ENCODE measurements around the gene UBR2.
A peak's percentile ranks its signal among the peaks of the same experiment; 100 is the strongest.
"Not testable (repeated sequence)": the region's sequence is repeated elsewhere in the genome, so short reads cannot be mapped to it uniquely, and the experiment has no call there.

Gene UBR2

GRCh38 chr6:42555477-42556457 is 8.1 kb upstream of the UBR2 start:
- peak; percentile 65 for DNase-seq

GRCh38 chr6:42556462-42556861 is 7.4 kb upstream of the UBR2 start:
- DNase-seq: no peak

- not testable (repeated sequence) for DNase-seq
These were observed 4.6 kb upstream of the UBR2 start for GRCh38 chr6:42559276-42559675.

DNA sequence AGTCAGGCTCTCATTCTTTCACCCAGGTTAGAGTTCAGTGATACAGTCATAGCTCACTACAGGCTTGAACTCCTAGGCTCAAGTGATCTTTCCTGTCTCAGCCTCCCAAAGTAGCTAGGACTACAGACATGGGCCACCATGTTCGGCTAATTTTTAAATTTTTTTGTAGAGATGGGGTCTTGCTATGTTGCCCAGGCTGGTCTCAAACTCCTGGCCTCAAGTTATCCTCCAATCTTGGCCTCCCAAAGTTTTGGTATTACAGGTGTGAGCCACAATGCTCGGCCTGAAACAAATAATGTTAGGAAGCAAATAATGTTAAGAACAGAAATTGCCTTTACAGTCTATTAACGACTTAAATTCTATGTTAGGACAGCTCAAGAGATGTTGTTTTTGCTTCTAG is 1.8 kb upstream of the UBR2 start:
- DNase-seq: no peak

- DNase-seq: no peak
These were observed 932 bp upstream of the UBR2 start for GRCh38 chr6:42562788-42563405.

DNA sequence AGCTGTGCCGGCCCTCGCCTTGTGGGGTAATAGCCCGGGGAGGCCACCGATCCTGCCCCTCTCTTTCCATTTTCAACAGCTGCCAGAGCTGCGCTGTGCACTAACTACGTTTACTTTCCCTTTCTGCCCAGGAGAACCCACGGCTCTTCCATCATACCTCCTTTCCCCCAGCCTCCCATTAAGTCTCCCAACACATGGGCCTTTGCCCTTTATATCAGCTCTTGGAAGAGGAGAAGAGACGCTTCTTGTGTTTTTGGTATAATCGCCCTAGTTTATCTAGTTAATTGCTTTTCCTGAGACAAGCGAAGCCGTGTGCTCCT is 637 bp downstream of the UBR2 start:
- DNase-seq: no peak

GRCh38 chr6:42565823-42566613 is 2.2 kb downstream of the UBR2 start:
- no peak for DNase-seq

DNA sequence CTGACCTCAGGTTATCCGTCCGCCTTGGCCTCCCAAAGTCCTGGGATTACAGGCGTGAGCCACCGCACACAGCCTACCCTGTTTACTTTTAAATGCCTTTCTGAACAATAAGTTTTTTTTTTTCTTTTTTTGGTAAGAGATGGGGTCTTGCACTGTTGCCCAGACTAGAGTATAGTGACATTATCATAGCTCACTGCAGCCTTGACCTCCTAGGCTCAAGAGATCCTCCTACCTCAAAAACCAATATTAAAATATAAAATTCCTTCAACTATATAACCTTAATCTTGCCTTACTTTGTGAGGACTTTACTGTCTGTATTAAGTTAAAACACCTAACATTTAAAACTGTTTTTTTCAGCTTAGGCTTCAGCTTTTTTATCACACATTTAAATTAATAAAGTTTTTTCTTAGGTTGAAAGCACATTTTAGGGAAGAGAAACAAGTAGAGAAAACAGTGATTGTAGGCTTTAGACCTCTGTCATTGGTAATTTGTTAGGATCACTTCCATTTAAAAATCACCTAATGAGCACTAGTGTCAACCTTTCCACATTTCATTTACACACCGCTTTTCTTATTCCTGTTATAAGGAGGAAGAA is 2.9 kb downstream of the UBR2 start:
- DNase-seq: no peak

GRCh38 chr6:42567237-42567636 is 3.4 kb downstream of the UBR2 start:
- DNase-seq: not testable (repeated sequence)

DNA sequence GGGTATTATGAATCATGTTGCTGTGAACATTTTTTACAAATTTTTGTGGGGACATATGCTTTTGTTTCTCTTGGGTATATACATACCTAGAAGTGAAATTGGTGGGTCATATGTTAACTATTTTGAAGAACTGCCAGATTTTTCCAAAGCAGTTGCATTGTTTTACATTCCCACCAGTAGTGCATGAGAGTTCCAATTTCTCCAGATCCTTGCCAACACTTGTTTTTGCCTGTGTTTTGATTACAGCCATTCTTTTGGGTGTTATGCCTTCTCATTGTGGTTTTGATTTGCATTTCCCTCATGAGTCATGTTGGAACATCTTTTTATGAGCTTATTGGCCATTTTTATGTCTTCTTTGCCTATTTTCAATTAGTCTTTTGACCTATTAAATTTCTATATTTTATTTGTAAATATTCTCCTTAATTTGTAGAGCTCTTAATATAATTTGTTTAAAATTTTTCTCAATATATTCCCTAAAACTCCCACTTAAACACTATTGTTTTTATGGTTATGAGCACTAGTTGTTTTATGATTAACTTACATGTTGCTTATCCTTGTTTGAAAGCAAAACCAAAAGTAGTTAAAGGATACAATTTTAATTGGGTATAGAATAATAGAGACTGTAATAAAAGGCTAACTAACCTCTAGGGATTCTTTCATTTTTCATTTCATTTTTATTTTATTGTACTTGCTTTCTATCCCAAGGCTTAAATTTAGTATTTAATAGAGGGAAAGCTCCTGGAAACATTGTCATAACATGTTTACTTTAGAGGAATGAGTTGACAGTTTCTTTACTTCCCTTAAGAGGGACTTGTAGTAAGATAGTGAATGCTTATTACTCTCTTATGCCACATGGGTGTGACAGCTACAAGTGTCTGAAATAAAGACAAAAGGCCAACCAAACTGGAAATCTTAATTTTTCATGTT is 5.5 kb downstream of the UBR2 start:
- DNase-seq: peak; percentile 20

GRCh38 chr6:42571611-42572342 is 7.9 kb downstream of the UBR2 start:
- DNase-seq: no peak

DNA sequence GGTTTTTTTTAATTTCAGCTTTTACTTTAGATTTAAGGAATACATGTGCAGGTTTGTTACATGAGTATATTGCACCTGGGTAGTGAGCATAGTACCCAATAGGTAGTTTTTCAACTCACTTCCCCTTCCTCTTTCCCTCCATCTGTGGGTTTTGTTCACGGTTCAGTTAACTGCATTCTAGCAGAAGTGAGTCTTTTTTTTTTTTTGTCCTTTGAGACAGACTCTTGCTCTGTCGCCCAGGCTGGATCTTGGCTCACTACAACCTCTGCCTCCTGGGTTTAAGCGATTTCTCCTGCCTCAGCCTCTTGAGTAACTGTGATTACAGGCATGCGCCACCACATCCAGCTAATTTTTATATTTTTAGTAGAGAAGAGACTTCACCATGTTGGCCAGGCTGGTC is 8.7 kb downstream of the UBR2 start:
- DNase-seq: peak; percentile 23

DNA sequence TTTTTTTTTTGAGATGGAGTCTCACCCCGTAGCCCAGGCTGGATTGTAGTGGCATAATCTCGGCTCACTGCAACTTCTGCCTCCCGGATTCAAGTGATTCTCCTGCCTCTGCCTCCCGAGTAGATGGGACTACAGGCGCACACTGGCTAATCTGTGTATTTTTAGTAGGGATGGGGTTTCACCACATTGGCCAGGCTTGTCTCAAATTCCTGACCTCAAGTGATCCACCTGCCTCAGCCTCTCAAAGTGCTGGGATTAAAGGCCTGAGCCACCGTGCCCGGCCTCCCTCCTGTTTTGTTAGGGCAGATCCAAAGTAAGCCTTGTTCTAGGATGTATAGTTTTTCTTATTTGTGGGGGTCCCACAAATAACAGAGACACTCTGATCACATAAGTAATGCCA is 12.7 kb downstream of the UBR2 start:
- DNase-seq: not testable (repeated sequence)

DNA sequence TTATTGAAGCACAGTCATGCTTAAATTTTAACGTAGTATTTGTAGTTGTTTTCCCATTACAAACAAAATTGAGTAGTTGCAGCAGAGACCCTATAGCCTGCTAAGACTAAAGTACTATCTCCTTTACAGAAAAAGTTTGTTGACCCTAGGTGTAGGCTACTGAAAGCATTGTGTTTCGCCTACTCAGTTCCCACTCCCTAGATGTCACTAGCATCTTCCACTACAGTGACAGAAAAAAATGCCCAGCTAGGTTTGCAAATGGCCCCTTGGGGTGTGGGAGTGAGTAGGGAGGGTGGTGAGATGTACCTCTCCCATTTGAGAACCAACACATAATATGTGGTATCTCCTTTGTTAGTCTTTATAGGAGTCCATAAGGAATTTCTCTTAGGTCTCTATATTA is 34.5 kb downstream of the UBR2 start:
- DNase-seq: no peak

- no peak for DNase-seq
These were observed 35.7 kb downstream of the UBR2 start for GRCh38 chr6:42599558-42599957.

GRCh38 chr6:42604150-42604549 is 40.3 kb downstream of the UBR2 start:
- DNase-seq: no peak

GRCh38 chr6:42604699-42605098 is 40.9 kb downstream of the UBR2 start:
- DNase-seq: not testable (repeated sequence)

DNA sequence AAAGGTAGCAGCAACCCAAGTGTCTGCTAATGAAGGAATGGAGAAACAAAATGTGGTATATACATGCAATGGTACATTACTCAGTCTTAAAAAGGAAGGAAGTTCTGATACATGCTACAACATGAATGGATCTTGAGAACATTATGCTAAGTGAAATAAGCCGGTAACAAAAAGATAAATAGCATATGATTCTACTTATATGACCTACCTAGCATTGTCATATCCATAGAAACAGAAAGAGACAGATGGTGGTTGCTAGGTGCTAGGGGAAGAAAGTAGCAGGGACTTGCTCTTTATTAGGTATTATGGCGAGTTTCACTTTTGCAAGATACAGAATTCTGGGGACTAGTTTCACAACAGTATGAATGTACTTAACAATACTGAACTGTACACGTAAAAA is 46.6 kb downstream of the UBR2 start:
- DNase-seq: no peak

- no peak for DNase-seq
These were observed 51.7 kb downstream of the UBR2 start for GRCh38 chr6:42615518-42615917.

- DNase-seq: no peak
These were observed 52.9 kb downstream of the UBR2 start for GRCh38 chr6:42616716-42617115.

DNA sequence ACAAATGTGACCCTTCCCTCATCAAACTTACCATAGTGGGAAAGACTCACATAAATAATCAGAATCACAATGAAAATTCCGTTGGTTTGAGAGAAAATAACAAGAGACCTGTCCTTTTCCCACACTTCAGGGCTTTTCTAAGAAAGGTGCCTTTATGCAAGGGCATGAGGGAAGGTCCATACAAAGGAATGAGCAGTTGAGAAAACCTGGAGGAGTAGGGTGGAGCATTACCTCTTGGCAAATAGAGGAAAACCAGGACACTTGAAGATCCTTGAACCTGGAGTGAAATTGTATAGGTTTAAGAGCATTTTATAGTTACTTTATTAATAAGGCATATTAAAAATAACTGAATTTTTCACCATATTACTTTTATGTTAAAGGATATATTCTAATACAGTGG is 54.3 kb downstream of the UBR2 start:
- DNase-seq: no peak
